Measurements from ENCODE around the gene ADAP2.
A peak's percentile ranks its signal among the peaks of the same experiment; 100 is the strongest.

Gene ADAP2

DNA sequence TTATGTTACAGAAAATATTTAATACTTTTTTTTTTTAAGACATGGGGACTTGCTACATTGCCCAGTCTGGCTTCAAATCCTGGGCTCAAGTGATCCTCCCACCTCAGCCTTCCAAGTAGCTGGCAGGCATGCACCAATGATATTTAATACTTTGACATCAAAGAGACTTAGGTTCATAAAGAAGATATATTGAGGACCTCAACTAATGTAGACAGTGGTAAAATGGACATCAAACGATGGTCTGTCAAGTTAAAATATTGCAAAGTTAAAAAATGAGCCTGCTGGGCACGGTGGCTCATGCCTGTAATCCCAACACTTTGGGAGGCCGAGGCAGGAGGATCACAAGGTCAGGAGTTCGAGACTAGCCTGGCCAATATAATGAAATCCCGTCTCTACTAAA lies 24.4 kb upstream of the ADAP2 start:
- no peaks in the 10 kb centered on the region for H4K20me1 ChIP-seq (ENCODE audit: low read depth, low read length)
- no peaks in the 10 kb centered on the region for H3K9me2 ChIP-seq (replicated peaks; ENCODE audit: insufficient read depth, low read length)
- H3K27ac ChIP-seq (ENCODE audit: low read depth, low read length) = no peak overlapping the region
- no peak for TF ChIP-seq EZH2phosphoT487 (conservative IDR thresholded peaks at IDR 0.05; ENCODE audit: low read length)
- TF ChIP-seq, protein P1, sequence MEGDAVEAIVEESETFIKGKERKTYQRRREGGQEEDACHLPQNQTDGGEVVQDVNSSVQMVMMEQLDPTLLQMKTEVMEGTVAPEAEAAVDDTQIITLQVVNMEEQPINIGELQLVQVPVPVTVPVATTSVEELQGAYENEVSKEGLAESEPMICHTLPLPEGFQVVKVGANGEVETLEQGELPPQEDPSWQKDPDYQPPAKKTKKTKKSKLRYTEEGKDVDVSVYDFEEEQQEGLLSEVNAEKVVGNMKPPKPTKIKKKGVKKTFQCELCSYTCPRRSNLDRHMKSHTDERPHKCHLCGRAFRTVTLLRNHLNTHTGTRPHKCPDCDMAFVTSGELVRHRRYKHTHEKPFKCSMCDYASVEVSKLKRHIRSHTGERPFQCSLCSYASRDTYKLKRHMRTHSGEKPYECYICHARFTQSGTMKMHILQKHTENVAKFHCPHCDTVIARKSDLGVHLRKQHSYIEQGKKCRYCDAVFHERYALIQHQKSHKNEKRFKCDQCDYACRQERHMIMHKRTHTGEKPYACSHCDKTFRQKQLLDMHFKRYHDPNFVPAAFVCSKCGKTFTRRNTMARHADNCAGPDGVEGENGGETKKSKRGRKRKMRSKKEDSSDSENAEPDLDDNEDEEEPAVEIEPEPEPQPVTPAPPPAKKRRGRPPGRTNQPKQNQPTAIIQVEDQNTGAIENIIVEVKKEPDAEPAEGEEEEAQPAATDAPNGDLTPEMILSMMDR (IDR thresholded peaks at IDR 0.05; ENCODE audit: insufficient read depth, low read length, poor library complexity, severe bottlenecking) = no peak
- H3K27me3 ChIP-seq (ENCODE audit: low read length) = no peaks in the 10 kb centered on the region
- H3K4me3 ChIP-seq (ENCODE audit: insufficient read depth, low read length, poor library complexity, severe bottlenecking) = no peak overlapping the region
- H3K79me2 ChIP-seq (ENCODE audit: insufficient read depth, low read length) = no peaks in the 10 kb centered on the region
- H3F3A ChIP-seq (ENCODE audit: insufficient read depth) = peaks cover 44% of the 10 kb centered on the region
- H2AFZ ChIP-seq (ENCODE audit: low read depth, low read length, severe bottlenecking) = no peak overlapping the region
- H3K9me3 ChIP-seq (ENCODE audit: insufficient read depth, low read length) = no peaks in the 10 kb centered on the region
- no peak overlapping the region for H3K9ac ChIP-seq (ENCODE audit: low read length)
- no peak overlapping the region for H3K4me2 ChIP-seq (ENCODE audit: low read depth, low read length, poor library complexity, severe bottlenecking)
- H3K36me3 ChIP-seq (ENCODE audit: low read length) = peaks cover 29% of the 10 kb centered on the region

DNA sequence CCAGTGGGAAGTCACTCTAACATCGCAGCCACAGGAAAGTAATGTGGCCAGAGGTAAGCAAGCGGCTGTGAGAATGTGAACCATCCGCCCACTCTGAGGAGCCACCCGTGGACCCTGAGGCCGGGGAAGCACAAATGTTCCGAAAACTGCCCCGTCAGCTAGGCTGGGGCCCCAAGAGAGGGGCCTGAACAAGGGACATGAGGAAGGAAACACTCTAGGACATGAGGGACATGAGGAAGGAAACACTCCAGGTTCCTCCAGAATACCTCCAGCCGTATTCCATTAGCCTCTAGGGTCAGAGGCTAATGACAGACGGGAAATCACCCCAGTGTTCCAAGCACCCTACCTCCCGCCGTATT lies 16.0 kb upstream of the ADAP2 start:
- Histone ChIP-seq H3K9ac (ENCODE audit: low read length) (peak overlapping the region; percentile 88), H3K9me2 (replicated peaks; ENCODE audit: insufficient read depth, low read length) (no peaks in the 10 kb centered on the region), H3K27ac (ENCODE audit: low read depth, low read length) (no peak overlapping the region), H3K4me2 (ENCODE audit: low read depth, low read length, poor library complexity, severe bottlenecking) (peak overlapping the region; percentile 86), H3K36me3 (ENCODE audit: low read length) (0 out of 2 replicates have a peak, but pooled peaks cover 3% of the 10 kb centered on the region), H3K79me2 (ENCODE audit: insufficient read depth, low read length) (peaks cover 26% of the 10 kb centered on the region), H3K9me3 (ENCODE audit: insufficient read depth, low read length) (no peaks in the 10 kb centered on the region), H3K27me3 (ENCODE audit: low read length) (no peaks in the 10 kb centered on the region), H3K4me3 (ENCODE audit: insufficient read depth, low read length, poor library complexity, severe bottlenecking) (peak overlapping the region; percentile 79), H2AFZ (ENCODE audit: low read depth, low read length, severe bottlenecking) (peak overlapping the region; percentile 43), H4K20me1 (ENCODE audit: low read depth, low read length) (no peaks in the 10 kb centered on the region), H3F3A (ENCODE audit: insufficient read depth) (peaks cover 27% of the 10 kb centered on the region)
- TF ChIP-seq EZH2phosphoT487 (conservative IDR thresholded peaks at IDR 0.05; ENCODE audit: low read length) = no peak
- TF ChIP-seq, protein P1 (IDR thresholded peaks at IDR 0.05; ENCODE audit: insufficient read depth, low read length, poor library complexity, severe bottlenecking) = no peak

DNA sequence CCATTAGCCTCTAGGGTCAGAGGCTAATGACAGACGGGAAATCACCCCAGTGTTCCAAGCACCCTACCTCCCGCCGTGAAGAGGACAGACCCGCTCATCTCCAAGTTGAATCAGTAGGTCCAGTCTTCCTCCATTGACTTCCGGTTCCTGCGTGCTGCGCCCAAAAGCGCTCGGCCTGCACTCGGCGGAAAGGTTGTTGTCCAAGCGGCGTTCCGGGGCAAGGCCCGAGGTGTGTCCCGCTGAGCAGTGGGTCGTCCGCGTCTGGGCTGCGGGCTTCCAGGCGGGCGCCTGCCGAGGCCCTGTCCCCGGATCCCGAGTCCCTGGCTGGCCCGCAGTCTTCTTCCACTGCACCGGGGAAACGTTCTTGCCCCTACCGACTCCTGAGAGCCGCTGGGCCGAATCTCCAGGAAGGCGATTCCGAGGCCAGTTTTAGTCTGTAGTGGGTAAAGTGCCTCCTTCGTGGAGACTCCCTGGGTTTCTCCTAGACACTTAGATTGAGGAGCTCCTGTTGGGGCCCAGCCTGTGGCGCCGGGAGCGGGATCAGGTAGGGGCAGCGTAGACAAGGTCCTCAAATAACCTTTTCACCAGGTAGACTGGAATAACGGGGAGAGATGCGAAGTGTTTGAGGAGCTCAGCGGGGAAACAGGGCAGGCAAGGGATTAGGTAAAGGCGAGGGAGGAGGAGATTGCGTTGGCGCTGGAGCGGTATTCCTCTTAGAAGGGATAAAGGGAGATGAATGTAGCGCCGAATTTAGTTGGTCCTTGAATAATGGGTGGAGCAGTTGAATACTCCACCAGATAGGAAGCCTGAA lies 15.4 kb upstream of the ADAP2 start, which contains the start of gene TEFM:
TSS of gene TEFM (minus strand) at position 138 of the 811 bp plus-strand sequence. CDS start at position 98, 40 bp downstream.
- Histone ChIP-seq H3K27ac (ENCODE audit: low read depth, low read length) (peak within 1 kb of the TSS; percentile 16; the same call in 1 of the 2 replicates), H3K4me3 (ENCODE audit: insufficient read depth, low read length, poor library complexity, severe bottlenecking) (peak within 1 kb of the TSS; percentile 79), H3K4me2 (ENCODE audit: low read depth, low read length, poor library complexity, severe bottlenecking) (peak within 1 kb of the TSS; percentile 86), H3K9me3 (ENCODE audit: insufficient read depth, low read length) (no peaks in the 10 kb centered on the region), H4K20me1 (ENCODE audit: low read depth, low read length) (no peaks in the 10 kb centered on the region), H3K27me3 (ENCODE audit: low read length) (no peaks in the 10 kb centered on the region), H2AFZ (ENCODE audit: low read depth, low read length, severe bottlenecking) (peak within 1 kb of the TSS; percentile 88), H3K9me2 (replicated peaks; ENCODE audit: insufficient read depth, low read length) (no peaks in the 10 kb centered on the region), H3F3A (ENCODE audit: insufficient read depth) (peaks cover 27% of the 10 kb centered on the region), H3K36me3 (ENCODE audit: low read length) (0 out of 2 replicates have a peak, but pooled peaks cover 3% of the 10 kb centered on the region), H3K9ac (ENCODE audit: low read length) (peak within 1 kb of the TSS; percentile 88), H3K79me2 (ENCODE audit: insufficient read depth, low read length) (peaks cover 26% of the 10 kb centered on the region)
- no peak for TF ChIP-seq EZH2phosphoT487 (conservative IDR thresholded peaks at IDR 0.05; ENCODE audit: low read length)
- TF ChIP-seq, protein P1 (IDR thresholded peaks at IDR 0.05; ENCODE audit: insufficient read depth, low read length, poor library complexity, severe bottlenecking) = no peak

Measured in SU-DHL-6 (cell line).